Chondrocyte (in vitro differentiated cells): ENCODE measurements around the gene SKAP1. TPM values are rescaled to one million over a fixed set of nuclear protein-coding genes. Genes with fewer than 3 reads are reported as not detected.

Experiments
- DNase-seq: peaks from one replicate; pipeline ENCODE4 v3.0.0; 2021; ENCODE audit warnings: mixed read lengths, low spot score
- H3K27ac Mint-ChIP-seq: one replicate; pipeline ENCODE4 v1.8.0; 2021; ENCODE audit warnings: mild to moderate bottlenecking, moderate library complexity, mixed read lengths; ENCODE audit not compliant: unreplicated experiment
- H3K27me3 Mint-ChIP-seq: 2 replicates; pipeline ENCODE4 v1.8.0; 2021; ENCODE audit warnings: low read depth, mixed read lengths
- H3K36me3 Mint-ChIP-seq: 2 replicates; pipeline ENCODE4 v1.8.0; 2021; ENCODE audit warnings: low read depth, mixed read lengths
- H3K4me1 Mint-ChIP-seq: 2 replicates; pipeline ENCODE4 v1.8.0; 2021; ENCODE audit warnings: low read depth, mild to moderate bottlenecking, mixed read lengths
- H3K4me3 Mint-ChIP-seq: one replicate; pipeline ENCODE4 v1.8.0; 2021; ENCODE audit warnings: mild to moderate bottlenecking, moderate library complexity, mixed read lengths; ENCODE audit not compliant: unreplicated experiment
- H3K9me3 Mint-ChIP-seq: 2 replicates; pipeline ENCODE4 v1.8.0; 2021; ENCODE audit warnings: low read depth, mixed read lengths
- CTCF ChIP-seq: fragments of 200-600 bp; sonication (generic); IDR thresholded peaks from 2 replicates; pipeline ENCODE4 v1.5.0; 2021; ENCODE audit warnings: antibody characterized with exemption, mild to moderate bottlenecking, moderate library complexity
- total RNA-seq: library from RNA; stranded (reverse); gene quantifications from 3 replicates; pipeline ENCODE4 v1.2.1, GENCODE V29; 2021

The SKAP1 gene
- total RNA-seq, 1 donor from 2014 or later: not detected

GRCh38 chr17:48238933-48239602 is 190.9 kb downstream of the SKAP1 start:
- no peaks in the 10 kb centered on the region for H3K9me3 Mint-ChIP-seq
- TF ChIP-seq CTCF: no peak
- H3K27ac Mint-ChIP-seq: no peak overlapping the region
- no peak overlapping the region for H3K4me3 Mint-ChIP-seq
- peaks cover 15% of the 10 kb centered on the region for H3K4me1 Mint-ChIP-seq
- DNase-seq: no peak
- no peaks in the 10 kb centered on the region for H3K36me3 Mint-ChIP-seq
- peaks cover 20% of the 10 kb centered on the region for H3K27me3 Mint-ChIP-seq

- H3K27ac Mint-ChIP-seq: no peak overlapping the region
- peaks cover 26% of the 10 kb centered on the region for H3K27me3 Mint-ChIP-seq
- H3K4me1 Mint-ChIP-seq: peaks cover 15% of the 10 kb centered on the region
- no peak overlapping the region for H3K4me3 Mint-ChIP-seq
- no peaks in the 10 kb centered on the region for H3K9me3 Mint-ChIP-seq
- DNase-seq: no peak
- H3K36me3 Mint-ChIP-seq: no peaks in the 10 kb centered on the region
- TF ChIP-seq CTCF: no peak
These were observed 192.6 kb downstream of the SKAP1 start for GRCh38 chr17:48237456-48237855.

- no peaks in the 10 kb centered on the region for H3K9me3 Mint-ChIP-seq
- DNase-seq: no peak
- peaks cover 15% of the 10 kb centered on the region for H3K4me1 Mint-ChIP-seq
- peaks cover 32% of the 10 kb centered on the region for H3K27me3 Mint-ChIP-seq
- H3K36me3 Mint-ChIP-seq: no peaks in the 10 kb centered on the region
- H3K4me3 Mint-ChIP-seq: no peak overlapping the region
- TF ChIP-seq CTCF: no peak
- H3K27ac Mint-ChIP-seq: no peak overlapping the region
These were observed 193.3 kb downstream of the SKAP1 start for GRCh38 chr17:48236681-48237134.

- Mint-ChIP-seq H3K4me3 (no peak overlapping the region), H3K27me3 (peaks cover 47% of the 10 kb centered on the region)
- no peak for DNase-seq
These were observed 195.1 kb downstream of the SKAP1 start for GRCh38 chr17:48234922-48235321.

More at GRCh38 chr17:48234922-48235321, 195.1 kb downstream of the SKAP1 start:
- TF ChIP-seq CTCF: no peak
- Mint-ChIP-seq H3K36me3 (no peaks in the 10 kb centered on the region), H3K27ac (no peak overlapping the region), H3K4me1 (peaks cover 1% of the 10 kb centered on the region), H3K9me3 (no peaks in the 10 kb centered on the region)
